SKM-1 treated with dmso at 0.1 percent for 144 hours (cell line): ENCODE measurements around the gene ABHD15.

ENCODE experiments used
- DNase-seq: peaks from one replicate; lab custom pipeline; 2025; ENCODE audit not compliant: unreplicated experiment; lab: John Stamatoyannopoulos, UW

Gene ABHD15

DNA sequence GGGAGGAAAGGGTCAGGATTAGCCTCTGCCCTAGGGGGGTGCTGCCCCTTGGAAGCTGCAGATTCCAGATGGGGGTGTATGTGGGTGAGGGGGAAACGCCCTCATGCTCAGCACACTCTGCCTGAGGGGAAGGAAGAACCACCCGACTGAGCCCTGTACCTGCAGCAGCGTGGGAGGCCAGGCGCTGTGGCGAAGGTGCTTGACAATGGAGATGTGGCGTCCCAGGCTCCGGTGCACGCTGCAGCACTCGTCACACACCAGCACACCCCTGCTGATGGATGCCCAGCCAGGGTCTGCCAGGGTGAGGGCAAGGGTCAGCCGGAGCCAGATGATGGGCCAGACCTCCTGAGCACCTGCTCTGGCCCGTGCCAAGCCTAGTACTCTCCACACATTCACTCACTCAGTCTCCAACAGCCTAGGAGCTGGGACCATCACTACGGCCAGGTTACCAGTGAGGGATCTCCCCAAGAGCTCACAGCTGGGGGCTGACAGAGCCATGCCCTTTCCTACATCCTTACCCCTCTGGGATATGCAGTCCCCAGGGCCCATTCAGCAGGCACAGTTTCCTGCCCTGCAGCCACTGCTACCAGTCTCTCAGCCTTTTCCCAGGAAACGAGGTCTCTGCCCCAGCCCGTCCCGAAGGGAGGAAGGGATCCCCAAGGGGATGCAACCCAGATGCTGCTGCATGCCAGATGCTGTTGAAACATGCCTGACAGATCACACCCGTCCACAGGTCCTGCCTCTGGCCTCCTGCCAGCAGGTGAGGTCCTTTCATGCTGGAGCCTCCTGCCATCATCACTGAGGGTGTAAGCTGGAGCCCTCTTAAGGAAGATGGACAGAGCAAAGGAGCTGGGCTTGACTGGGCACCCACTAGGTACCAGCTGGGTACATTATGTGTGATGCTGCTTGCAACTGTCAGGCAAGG is 16.7 kb upstream of the ABHD15 start:
- no peak for DNase-seq

DNA sequence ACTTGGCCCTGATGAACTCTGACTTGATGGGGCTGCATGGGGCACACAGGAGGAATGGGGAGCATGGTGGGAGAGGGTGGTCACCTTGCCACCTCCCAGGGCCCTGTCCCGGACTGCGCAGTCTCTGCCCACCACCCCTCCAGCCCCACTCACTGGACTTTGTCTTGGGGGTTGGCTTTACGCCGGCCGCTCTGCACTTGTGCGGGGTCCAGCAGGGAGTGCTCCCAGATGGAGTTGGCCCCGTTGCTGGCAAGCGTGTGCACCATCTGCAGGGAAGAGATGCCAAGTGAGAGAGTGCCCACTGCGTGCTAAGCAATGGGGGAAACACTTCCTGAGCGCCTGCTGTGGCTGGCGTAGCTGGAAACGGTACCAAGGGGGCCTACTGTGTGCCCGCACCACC is 15.9 kb upstream of the ABHD15 start:
- DNase-seq: no peak

DNA sequence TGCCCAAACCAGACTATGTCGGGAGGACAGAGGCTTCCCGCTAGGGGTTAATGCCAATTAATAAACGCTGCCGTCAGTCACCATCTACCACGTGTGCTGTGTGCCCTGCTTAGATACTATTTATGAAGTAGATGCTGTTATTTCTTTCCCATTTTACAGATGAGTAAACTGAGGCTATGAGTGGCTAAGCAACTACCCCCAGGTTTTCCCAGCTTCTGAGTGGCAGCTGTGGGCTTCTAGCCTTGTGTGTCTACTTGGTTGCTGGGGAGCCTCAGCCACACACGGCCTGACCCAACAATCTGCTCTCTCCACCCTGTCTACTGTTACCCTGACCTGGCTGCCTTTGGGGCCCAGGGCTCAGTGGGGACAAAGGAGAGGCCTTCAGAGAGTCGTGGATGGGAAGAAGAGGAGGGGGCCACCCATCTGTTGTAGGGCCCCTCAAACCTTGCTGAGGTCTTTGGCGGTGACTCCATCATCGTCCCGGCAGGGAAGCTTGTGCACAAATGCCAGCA is 15.5 kb upstream of the ABHD15 start:
- no peak for DNase-seq

DNA sequence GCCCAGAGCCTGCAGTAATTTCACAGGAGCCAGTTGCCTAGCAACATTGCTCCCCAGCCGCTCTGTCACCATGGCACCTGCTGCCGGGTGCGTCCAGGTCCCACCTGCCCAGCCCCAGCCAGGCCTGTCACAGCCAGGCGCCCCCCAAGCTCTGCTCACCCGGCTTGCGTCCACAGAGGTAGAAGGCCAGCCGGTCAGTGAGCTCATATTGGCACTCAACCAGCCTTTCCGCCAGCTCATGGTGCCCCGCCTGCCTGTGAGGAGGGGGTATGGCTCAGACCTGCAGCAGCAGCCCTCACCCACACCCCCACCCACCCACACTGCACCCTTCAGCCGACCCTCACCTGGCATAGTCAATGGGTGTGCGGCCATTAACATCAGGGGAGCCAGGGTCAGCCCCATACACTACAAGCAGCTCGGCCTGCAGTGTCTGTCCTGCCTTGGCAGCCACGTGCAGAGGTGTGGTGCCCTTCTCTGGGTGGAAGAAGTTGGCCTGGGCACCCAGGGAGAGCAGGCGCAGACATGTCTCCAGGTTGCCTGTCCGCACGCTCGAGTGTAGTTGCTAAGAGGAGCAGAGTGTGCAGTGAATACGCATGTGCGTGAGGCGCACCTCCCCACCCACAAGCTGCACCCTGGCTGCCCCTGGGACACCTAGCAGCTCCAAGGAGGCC is 14.9 kb upstream of the ABHD15 start:
- no peak for DNase-seq

DNA sequence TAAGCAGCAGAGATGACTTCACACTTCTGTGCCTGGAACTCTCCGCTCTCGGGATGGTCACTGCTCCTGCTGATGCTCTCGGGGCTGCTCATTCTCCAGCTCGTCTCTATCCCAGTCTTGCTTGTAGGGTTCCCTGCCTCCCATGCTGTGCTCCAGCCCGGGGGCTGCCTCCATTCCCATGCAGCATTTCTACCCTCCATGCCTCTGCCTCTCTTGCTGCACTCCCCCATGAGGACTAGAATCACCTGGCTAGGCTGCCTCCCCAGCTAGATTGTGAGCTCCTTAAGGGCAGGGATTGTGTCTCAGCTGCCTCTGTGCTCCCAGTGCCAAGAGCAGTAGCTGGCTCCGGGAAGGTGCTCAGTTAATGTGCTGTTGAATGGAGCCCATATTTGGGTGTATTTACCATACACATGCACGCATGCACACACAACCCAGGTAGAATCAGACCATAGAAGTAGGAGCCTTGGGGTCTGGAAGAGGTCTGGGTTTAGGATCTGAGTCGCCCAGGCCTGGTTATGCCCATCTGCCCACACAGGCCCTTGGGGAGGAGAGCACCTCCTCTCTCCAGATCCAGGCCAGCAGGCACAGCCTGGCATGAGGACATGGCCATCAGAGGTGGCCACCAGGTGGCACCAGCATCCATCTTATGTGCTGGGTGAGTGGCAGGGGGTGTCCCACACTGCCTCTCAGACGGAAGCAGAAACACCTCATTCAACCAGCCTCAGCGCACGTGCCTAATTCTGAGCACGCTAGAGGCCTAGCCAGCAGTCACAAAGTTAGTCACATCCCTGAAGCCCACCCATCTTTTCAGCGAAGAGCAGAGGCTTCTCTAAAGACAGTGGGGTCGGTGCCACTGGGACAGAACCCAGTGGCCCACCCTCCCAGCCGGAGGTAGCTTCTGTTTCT is 13.3 kb upstream of the ABHD15 start:
- peak; percentile 29 for DNase-seq

DNA sequence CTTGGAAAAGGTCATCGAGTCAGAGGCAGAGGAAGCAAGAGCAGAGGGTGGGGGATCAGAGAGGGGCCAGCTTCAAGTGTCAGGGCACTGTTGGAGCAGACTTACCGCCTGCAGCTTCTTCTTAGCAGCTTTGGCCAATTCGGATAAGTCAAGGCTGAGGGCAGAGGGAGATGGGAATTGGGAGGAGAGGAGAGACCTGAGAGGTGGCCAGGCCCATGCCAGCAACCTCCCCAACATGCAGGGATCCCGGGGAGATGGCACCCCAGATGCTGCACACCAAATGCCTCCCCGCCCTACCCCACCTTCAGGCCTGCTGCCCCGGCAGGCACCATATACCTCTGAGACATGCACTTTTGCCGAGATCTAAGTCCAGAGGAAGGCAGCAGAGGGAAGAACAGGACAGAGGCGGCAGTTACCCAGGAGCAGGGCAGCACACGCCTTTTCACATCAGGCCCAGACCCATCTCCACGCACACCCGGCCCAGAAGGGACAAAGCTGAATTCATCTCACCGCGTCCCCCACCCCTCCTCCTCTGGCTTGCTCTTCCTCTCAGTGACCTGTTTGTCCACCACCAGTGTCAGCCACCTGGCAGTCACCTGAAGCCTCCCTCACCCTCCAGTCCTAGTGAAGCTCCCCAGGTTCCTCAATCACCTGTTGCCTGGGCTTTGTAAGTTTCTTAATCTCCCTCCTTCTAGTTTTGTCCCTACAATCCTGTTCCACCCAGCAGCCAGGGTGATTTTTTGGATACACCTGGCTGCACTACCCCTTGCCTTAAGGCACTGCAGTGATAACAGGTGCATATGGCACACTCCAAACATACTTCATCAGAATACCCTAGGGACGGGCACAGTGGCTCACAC is 12.0 kb upstream of the ABHD15 start:
- DNase-seq: no peak

DNA sequence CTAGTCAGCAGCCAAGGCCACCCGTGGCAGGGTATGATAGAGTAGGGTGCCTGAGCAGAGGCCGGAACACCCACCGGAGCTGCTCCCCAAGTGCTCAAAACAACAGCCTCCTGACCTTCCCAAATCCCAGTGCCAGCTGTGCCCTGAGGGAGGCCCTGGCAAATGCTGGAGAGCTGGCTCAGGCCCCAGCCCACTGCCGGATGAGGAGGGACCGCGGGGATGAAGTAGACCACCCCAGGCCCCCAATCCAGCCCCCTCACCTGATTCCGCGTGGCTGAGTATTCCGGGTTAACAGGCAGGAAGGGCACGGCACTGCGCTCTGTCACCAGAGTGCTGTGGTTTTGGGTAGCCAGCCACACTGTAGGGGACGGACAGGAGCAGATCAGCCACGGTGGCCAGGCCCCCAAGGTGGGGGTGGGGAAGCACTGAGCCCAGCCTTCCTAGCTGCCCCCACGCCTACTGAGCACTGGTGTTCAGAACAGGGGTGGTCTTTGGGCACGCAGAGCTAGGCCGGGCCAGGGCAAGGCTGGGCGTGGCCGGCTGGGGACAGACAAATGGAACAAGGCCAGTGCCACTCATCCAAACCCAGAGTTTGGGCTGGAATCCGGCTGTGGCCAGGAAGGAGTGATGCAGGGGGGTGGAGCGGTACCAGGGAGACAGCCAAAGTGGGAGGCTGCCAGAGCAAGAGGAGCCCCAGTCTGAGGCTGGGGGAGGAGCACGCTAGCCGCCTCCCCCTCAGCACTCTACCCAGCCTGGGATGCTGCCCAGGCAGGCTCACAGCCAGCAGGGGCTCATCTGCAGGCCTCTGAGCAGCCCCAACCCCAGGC is 10.8 kb upstream of the ABHD15 start:
- DNase-seq: no peak

DNA sequence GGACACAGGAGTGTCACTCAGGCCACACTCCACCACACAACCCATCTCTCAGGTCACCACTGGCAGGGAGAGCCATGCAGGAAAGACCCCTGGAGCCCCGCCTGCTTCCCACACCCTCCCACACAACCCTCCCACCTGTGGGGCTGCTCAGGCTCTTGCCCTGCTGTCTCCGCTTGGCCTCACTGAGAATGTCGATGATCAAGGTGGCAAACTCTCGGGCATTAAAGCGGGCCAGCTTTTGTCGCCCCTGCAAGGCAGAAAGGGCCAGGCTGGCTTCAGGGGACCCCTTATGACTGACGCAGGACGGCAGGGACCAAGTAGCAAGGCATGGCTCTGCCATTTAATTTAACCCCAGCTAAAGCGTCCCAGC is 10.1 kb upstream of the ABHD15 start:
- no peak for DNase-seq

DNA sequence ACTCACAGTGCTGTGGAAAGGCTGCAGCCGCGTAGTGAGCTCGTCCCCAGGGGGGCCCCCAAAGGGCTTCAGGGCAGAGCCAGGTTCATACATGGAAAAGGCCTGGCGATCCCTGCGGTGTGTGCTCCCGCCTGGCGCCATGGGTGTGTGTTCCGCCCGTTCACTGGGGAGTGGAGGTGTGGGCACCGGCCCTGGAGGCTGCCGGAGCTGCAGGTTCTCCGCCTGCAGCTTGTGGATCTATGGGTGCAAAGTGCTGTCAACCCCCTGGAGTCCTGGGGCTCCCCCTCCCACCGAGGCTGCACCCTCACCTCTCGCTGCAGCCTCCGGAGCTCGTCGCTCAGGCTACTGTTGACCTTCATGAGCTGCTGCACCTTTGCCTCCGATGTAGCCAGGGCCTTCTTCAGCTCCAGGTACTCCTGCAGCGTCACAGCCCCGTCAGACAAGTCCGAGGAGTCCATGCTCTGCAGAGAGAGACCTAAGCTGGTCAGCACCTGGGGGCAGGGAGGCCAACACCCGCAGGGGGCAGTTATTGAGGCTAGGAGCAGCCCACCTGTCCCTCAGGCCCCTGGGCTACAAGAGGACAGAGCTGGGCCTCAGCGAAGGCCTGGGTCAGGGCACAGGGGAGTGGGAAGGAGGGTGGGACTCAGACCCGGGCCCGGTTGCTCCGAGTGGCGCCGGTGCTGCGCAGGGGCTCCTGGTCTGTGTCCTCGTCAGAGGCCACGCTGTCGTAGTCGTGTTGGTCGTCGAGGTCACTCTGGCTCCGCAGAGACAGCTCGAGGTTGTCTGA is 9.6 kb upstream of the ABHD15 start:
- no peak for DNase-seq

DNA sequence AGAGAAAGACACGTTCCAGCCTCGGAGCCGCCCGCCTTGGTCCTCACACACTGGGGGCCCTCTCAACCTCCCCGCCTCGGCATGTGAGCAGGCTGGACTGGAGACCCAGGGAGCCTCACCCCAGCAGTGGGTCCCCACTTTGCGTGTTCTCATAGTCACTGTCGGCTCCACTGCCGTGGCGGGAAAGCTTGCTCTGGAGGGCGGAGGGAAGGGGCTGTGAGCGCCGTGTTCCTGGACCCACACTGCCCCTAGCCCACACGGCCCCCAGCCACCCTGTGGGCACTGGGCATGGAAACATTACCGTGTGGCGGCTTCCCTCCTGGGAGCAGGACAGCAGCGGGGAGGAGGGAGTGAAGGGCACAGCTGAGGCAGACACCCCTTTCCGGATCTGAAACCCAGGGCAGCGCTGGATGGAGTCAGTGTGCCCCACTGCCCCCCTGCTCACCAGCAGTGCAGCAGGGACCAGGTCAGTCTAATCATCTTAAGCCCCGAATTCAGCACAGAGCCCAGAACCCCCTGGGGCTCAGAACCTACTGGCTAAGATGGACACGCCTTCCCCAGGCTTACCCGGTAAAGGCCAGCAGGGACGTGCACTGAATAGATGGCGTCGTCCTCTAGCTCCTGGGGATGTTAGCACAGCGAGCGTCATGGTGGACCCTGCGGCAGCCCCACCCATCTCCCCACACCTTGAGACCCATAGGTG is 8.8 kb upstream of the ABHD15 start:
- DNase-seq: no peak

DNA sequence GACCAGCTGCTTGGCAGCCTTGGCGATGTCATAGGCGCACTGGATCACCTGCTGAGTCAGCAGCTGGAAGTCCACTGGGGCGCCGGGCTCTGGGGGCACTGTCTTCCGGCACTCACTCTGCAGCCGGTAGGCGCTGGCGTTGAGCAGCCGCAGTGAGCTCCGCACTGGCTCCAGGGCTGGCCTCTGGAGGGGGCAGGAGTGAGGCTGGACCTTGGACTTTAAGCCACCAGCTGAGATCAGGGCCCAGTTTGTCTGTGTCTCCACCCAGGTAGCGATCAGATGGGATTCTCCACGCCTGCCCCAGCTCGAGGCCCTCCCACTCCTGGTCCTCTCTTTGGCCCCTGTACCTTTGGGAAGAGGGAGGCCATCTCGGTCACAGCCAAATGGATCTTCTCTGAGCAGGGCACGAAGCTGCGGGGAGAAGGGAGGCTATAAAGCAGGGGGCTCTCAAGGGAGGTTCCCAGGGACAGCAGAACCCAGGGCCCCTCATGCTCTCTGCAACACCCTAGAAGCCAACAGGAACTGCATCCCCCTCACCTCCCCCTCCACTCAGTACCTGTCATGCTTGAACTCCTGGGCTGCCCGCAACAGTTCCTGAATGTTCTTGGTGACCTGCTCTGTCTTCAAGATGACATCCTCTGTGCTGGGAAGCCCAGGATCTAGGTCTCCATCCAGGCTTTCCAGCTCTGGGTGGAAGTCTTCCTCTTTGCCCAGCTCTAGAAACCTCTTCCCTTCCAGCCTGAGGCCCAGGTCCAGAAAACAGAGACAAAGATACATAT is 8.1 kb upstream of the ABHD15 start:
- DNase-seq: no peak

DNA sequence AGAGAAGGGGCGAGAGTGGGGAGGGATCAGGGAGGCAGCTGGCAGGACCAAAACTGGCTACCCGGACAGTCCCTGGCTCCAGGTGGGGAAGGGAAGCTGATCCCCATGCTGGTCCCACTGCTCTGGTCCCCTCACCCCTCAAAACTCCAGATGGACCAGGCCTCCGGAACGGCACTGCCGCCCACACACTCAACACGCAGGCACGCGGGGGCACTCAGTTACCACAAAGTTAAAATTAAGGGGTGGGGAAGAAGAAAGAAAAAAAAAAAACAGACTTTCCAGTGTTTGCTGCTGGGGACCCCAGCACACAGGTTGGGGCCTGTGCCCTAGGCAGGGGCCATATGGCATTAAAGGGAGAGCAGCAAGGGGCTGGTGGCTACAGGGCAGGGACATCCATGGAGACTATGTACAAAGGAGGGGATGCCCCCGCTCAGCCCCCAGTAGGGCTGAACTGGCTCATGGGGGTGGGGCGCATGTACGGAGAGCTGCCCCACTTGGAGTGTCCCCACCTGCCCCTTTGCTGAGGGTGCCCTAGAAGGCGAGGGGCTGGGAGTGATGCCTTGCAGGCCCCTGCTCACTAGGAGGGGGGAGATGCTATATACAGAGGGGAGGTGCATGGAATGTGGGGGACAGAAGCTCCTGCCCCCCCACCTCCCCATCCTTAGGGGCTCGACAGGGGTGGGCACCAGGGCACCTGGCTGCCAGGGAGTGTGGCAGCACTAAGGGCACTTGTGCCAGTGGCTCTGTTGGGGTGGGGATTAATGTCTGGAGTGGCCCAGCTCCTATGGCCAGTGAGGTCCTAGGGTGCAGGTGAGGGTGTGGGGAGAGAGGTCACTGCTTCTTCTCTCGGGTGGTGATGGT is 7.3 kb upstream of the ABHD15 start:
- no peak for DNase-seq

DNA sequence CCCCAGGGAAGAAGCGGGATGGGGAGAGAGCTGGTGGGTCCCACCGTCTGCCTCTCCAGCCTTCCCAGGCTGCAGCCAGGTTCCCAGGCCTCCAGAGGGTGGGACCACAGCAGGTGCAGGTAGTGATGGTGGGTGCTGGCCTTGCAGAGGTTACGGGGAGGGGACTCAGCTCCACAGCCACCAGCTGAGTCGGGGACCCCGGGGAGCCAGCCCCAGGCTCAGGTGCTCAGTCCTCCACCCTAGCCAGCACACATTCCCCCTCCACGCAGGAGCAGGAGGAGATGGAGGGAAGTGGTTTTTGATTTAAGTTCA is 6.7 kb upstream of the ABHD15 start:
- no peak for DNase-seq

DNA sequence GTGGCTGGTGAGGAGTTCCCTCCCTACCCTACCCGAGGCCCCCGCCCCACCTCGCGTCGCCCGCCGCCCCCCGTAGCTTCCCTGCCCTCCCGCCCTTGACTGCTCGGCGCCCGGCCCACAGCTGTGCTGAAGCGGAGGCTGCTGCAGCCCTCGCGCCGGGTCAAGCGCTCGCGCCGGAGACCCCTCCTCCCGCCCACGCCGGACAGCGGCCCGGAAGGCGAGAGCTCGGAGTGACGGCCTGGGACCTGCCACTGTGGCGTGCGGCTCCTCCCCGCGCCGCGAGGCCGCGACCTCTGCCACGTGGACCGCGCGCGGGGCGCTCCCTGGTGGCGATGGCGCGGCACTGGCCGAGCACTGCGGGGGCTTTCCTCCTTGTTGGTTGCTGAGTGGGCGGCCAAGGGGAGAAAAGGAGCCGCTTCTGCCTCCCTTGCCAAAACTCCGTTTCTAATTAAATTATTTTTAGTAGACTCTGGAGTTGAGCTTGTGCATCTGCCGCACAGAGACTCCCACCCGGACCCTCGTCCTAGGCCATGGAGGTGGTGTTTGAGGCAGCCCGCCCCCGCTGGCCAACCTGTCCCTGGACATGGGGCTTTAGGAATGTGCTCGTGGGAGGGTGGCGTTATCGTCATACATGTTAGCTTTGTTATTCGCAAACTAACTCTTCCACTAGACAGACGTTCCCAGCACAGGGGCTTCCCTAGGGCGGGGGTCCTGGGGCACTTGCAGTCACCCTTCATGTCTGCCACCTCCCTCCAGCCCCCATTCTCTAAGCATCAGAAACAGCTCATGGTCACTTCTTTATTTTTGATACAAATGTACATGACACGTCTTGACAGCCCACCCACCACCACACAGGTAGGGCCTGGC is 6.1 kb upstream of the ABHD15 start:
- no peak for DNase-seq

DNA sequence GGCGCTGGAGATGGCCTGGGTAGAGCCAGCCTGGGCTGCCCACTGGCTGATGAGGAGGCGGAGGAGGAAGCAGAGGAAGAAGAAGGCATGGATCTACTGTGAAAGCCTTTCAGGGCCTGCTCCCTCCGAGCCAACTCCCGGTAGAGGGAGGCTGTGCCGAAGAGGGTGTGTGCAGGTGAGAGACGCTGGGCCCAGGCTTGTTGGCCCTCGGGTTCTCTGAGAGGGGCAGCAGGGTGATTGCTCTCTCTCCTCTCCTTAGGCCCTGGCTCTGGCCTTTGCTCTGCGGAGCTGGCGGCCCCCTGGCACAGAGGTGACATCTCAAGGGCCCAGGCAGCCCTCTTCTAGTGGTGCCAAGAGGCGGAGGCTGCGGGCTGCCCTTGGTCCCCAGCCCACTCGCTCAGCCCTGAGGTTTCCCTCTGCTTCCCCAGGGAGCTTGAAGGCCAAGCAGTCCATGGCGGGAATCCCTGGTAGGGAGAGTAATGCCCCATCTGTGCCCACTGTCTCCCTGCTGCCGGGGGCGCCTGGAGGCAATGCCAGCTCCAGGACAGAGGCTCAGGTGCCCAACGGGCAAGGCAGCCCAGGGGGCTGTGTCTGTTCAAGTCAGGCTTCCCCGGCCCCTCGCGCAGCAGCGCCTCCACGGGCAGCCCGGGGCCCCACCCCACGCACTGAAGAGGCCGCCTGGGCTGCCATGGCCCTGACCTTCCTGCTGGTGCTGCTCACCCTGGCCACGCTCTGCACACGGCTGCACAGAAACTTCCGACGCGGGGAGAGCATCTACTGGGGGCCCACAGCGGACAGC is 5.2 kb upstream of the ABHD15 start:
- DNase-seq: no peak
